Measurements from ENCODE around the gene P2RX2.

The P2RX2 gene

GRCh38 chr12:132635076-132635955 lies 16.7 kb downstream of the P2RX2 start:
- Histone ChIP-seq H3K36me3 (ENCODE audit: control insufficient read depth in 1 of 2, insufficient read depth in 2 of 2, low read length in 2 of 2) (peaks cover 32 to 71% of the 10 kb centered on the region in 2 donors), H3K9me3 (ENCODE audit: control insufficient read depth in 1 of 2, low read length in 2 of 2) (no peaks in the 10 kb centered on the region), H3K4me1 (ENCODE audit: control insufficient read depth in 1 of 2, insufficient read depth in 2 of 2, low read length in 2 of 2) (no peaks in the 10 kb centered on the region), H3K27ac (ENCODE audit: low read length) (no peak overlapping the region), H3K4me3 (ENCODE audit: low read depth in 1 of 2, low read length in 2 of 2) (no peak overlapping the region), H3K27me3 (ENCODE audit: low read depth, low read length) (no peaks in the 10 kb centered on the region)

GRCh38 chr12:132637811-132638210 lies 19.2 kb downstream of the P2RX2 start:
- Histone ChIP-seq H3K9me3 (ENCODE audit: control insufficient read depth in 1 of 2, low read length in 2 of 2) (no peaks in the 10 kb centered on the region), H3K27me3 (ENCODE audit: low read depth, low read length) (no peaks in the 10 kb centered on the region), H3K36me3 (ENCODE audit: control insufficient read depth in 1 of 2, insufficient read depth in 2 of 2, low read length in 2 of 2) (peaks cover 42 to 71% of the 10 kb centered on the region in 2 donors), H3K4me1 (ENCODE audit: control insufficient read depth in 1 of 2, insufficient read depth in 2 of 2, low read length in 2 of 2) (no peaks in the 10 kb centered on the region), H3K4me3 (ENCODE audit: low read depth in 1 of 2, low read length in 2 of 2) (no peak overlapping the region), H3K27ac (ENCODE audit: low read length) (no peak overlapping the region)

DNA sequence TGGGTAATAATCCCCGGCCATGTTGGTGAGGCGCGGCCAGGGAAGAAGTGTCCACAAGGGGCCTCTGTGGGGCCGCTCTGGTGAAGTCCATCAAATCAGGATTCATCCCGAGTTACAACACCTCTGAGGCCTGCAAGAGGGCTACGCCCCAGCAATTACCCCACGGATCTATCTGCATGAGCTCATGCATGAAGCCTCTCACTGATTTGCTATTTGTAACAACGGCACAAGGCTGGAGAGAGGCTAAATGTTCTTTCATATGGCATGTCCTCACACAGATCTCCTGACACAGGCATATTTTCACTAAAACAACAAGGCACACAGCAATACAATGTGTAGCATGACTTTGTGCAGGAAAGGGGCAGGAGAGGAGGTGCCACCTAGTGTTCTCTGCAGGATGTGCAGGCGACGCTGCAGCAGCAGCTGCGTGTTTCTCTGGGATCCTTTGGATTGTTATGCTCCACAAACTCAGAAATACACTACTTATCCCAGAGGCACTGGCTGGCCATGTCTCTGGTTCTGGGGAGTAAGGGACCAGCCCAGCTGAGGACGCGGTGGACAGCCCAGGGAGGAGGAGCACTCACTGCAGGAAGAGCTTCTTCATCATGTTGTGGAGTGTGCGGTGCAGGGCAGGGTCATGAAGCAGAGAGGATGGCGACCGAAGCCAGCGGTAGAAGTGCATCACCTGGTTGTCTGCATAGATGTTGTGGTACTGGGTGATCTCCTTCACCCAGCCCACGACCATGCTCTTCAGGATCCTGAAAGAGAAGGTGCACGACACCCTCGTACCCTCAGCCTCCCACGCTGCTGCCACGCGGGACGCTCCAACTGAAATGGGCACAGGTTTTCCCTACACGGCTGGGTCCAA lies 20.2 kb downstream of the P2RX2 start:
- Histone ChIP-seq H3K9me3 (ENCODE audit: control insufficient read depth in 1 of 2, low read length in 2 of 2) (no peaks in the 10 kb centered on the region), H3K4me1 (ENCODE audit: control insufficient read depth in 1 of 2, insufficient read depth in 2 of 2, low read length in 2 of 2) (no peaks in the 10 kb centered on the region), H3K36me3 (ENCODE audit: control insufficient read depth in 1 of 2, insufficient read depth in 2 of 2, low read length in 2 of 2) (peaks cover 42 to 73% of the 10 kb centered on the region in 2 donors), H3K27ac (ENCODE audit: low read length) (no peak overlapping the region), H3K27me3 (ENCODE audit: low read depth, low read length) (no peaks in the 10 kb centered on the region), H3K4me3 (ENCODE audit: low read depth in 1 of 2, low read length in 2 of 2) (no peak overlapping the region)

DNA sequence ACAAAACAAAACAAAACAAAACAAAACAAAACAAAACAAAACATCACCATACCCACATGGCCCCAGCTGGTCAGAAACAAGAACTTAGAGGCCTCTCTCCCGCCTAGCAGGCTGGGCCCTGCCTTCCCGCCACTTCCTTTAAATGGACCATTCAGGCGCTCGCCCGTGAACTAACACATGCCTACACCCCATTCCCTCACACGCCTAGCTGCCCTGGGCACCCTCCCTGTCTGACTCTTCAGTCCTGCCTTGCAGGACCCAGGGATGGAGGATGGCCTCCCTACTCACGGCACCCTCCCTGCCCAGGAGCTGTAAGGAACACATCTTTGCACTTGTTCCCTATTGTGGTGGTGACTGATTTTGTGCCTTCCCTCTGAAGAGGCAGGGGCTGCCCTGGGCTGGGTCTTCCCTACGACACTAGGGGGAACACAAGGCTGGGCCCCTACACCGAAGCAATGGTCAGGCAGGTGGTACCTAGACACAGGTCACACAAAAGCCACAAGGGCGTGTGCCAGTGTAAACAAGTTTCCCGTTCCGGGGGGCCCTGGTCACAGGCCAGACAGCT lies 21.5 kb downstream of the P2RX2 start:
- no peak overlapping the region for H3K27ac ChIP-seq (ENCODE audit: low read length)
- H3K4me3 ChIP-seq (ENCODE audit: low read depth in 1 of 2, low read length in 2 of 2), result no peak overlapping the region
- peaks cover 42 to 64% of the 10 kb centered on the region in 2 donors for H3K36me3 ChIP-seq (ENCODE audit: control insufficient read depth in 1 of 2, insufficient read depth in 2 of 2, low read length in 2 of 2)
- no peaks in the 10 kb centered on the region for H3K4me1 ChIP-seq (ENCODE audit: control insufficient read depth in 1 of 2, insufficient read depth in 2 of 2, low read length in 2 of 2)
- H3K9me3 ChIP-seq (ENCODE audit: control insufficient read depth in 1 of 2, low read length in 2 of 2), result no peaks in the 10 kb centered on the region
- no peaks in the 10 kb centered on the region for H3K27me3 ChIP-seq (ENCODE audit: low read depth, low read length)

DNA sequence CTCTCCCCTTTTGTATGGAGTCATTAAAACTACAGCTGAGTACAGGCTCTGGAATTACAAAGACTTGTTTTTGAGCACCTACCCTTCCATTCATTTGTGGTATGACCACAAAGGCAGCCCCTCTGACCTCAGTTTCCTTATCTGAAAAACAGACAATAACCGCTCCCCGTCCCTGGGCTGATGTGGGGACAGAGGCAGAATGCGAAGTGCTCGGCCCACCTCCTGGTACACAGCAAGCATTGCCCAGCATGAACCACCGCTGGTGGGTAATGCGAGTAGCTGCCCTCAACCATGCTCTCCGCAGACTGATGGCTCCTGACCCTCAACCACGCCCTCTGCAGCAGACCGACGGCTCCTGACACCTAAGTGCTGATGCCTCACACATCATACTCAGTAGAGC lies 22.4 kb downstream of the P2RX2 start:
- Histone ChIP-seq H3K36me3 (ENCODE audit: control insufficient read depth in 1 of 2, insufficient read depth in 2 of 2, low read length in 2 of 2) (peaks cover 37 to 60% of the 10 kb centered on the region in 2 donors), H3K9me3 (ENCODE audit: control insufficient read depth in 1 of 2, low read length in 2 of 2) (no peaks in the 10 kb centered on the region), H3K27me3 (ENCODE audit: low read depth, low read length) (no peaks in the 10 kb centered on the region), H3K4me3 (ENCODE audit: low read depth in 1 of 2, low read length in 2 of 2) (no peak overlapping the region), H3K27ac (ENCODE audit: low read length) (no peak overlapping the region), H3K4me1 (ENCODE audit: control insufficient read depth in 1 of 2, insufficient read depth in 2 of 2, low read length in 2 of 2) (no peaks in the 10 kb centered on the region)

DNA sequence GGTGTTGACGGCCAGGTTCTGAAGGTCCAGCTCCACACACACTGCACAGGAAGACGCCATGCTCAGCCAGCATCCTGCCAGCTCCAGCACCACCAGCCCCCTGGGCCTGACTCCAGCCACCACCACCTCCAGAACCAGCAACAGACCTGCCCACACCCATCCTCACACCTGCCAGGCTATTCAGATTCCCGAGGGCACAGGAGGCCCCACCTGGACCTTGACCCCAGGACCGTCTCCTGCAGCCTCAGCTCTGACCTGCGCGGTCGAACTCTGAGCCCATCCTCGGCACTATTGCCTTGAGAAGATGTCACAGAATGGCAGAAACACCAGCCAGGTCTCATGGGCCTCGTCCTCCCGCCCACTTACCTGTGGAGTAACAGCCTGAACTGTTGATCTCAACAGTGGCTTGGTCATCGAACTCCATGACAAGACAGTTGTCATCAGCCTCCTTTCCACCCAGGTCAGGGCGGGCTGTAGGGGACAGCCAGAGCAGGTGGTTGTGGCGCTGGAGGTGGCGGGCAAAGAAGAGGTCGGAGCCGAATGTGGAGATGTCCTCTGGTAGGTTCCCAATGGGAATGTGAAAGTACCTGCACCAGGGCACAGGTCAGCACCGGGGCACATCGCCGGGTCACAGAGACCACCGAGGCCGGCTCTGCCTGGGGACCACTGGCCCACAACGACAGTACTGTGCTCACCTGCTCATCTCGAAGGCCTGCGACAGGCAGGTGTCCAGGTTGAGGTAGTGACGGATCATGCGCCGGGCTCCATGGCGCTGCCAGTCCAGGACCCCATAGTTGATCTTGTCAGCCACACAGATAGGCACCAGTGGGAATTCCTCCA lies 23.5 kb downstream of the P2RX2 start:
- Histone ChIP-seq H3K9me3 (ENCODE audit: control insufficient read depth in 1 of 2, low read length in 2 of 2) (no peaks in the 10 kb centered on the region), H3K4me3 (ENCODE audit: low read depth in 1 of 2, low read length in 2 of 2) (no peak overlapping the region), H3K36me3 (ENCODE audit: control insufficient read depth in 1 of 2, insufficient read depth in 2 of 2, low read length in 2 of 2) (peaks cover 39 to 54% of the 10 kb centered on the region in 2 donors), H3K4me1 (ENCODE audit: control insufficient read depth in 1 of 2, insufficient read depth in 2 of 2, low read length in 2 of 2) (no peaks in the 10 kb centered on the region), H3K27me3 (ENCODE audit: low read depth, low read length) (no peaks in the 10 kb centered on the region), H3K27ac (ENCODE audit: low read length) (no peak overlapping the region)

- no peaks in the 10 kb centered on the region for H3K9me3 ChIP-seq (ENCODE audit: control insufficient read depth in 1 of 2, low read length in 2 of 2)
- H3K36me3 ChIP-seq (ENCODE audit: control insufficient read depth in 1 of 2, insufficient read depth in 2 of 2, low read length in 2 of 2), result peaks cover 39 to 50% of the 10 kb centered on the region in 2 donors
- H3K4me3 ChIP-seq (ENCODE audit: low read depth in 1 of 2, low read length in 2 of 2), result no peak overlapping the region
These were observed 24.6 kb downstream of the P2RX2 start for GRCh38 chr12:132642846-132643835.

GRCh38 chr12:132646850-132647249 lies 28.3 kb downstream of the P2RX2 start:
- H3K4me1 ChIP-seq (ENCODE audit: control insufficient read depth in 1 of 2, insufficient read depth in 2 of 2, low read length in 2 of 2), result no peaks in the 10 kb centered on the region
- H3K4me3 ChIP-seq (ENCODE audit: low read depth in 1 of 2, low read length in 2 of 2), result no peak overlapping the region
- no peaks in the 10 kb centered on the region for H3K27me3 ChIP-seq (ENCODE audit: low read depth, low read length)
- H3K36me3 ChIP-seq (ENCODE audit: control insufficient read depth in 1 of 2, insufficient read depth in 2 of 2, low read length in 2 of 2), result peaks cover 35 to 47% of the 10 kb centered on the region in 2 donors
- no peak overlapping the region for H3K27ac ChIP-seq (ENCODE audit: low read length)
- no peaks in the 10 kb centered on the region for H3K9me3 ChIP-seq (ENCODE audit: control insufficient read depth in 1 of 2, low read length in 2 of 2)

More at GRCh38 chr12:132642846-132643835, 24.6 kb downstream of the P2RX2 start:
- Histone ChIP-seq H3K27me3 (ENCODE audit: low read depth, low read length) (no peaks in the 10 kb centered on the region), H3K27ac (ENCODE audit: low read length) (no peak overlapping the region), H3K4me1 (ENCODE audit: control insufficient read depth in 1 of 2, insufficient read depth in 2 of 2, low read length in 2 of 2) (no peaks in the 10 kb centered on the region)

DNA sequence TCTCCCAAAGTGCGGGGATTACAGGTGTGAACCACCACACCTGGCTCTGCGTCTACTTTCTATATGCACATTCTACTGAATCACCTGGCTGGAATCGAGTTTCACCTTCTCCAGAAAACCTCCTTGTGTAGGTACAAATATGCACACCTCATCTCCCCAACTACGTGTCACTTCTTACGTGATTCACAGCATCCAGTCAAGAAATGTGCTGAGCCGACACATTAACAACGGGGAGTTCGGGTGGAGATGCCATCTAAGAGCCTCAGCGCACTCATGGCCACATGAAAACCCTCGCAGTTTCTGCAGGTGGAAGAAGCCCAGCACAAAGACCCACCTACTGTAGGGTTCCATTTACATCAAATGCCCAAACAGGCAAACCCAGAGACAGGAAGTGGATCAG lies 29.3 kb downstream of the P2RX2 start:
- Histone ChIP-seq H3K9me3 (ENCODE audit: control insufficient read depth in 1 of 2, low read length in 2 of 2) (no peaks in the 10 kb centered on the region), H3K4me1 (ENCODE audit: control insufficient read depth in 1 of 2, insufficient read depth in 2 of 2, low read length in 2 of 2) (no peaks in the 10 kb centered on the region), H3K27ac (ENCODE audit: low read length) (no peak overlapping the region), H3K4me3 (ENCODE audit: low read depth in 1 of 2, low read length in 2 of 2) (no peak overlapping the region), H3K27me3 (ENCODE audit: low read depth, low read length) (no peaks in the 10 kb centered on the region), H3K36me3 (ENCODE audit: control insufficient read depth in 1 of 2, insufficient read depth in 2 of 2, low read length in 2 of 2) (peaks cover 27 to 44% of the 10 kb centered on the region in 2 donors)

All from muscle layer of duodenum (tissue), 2 donors.